CMK (cell line): ENCODE results near the gene FYTTD1.

Experiments
- DNase-seq: peaks from one replicate; pipeline ENCODE4 v3.0.0-alpha.2; 2010; ENCODE audit warnings: low read depth

FYTTD1 gene

DNA sequence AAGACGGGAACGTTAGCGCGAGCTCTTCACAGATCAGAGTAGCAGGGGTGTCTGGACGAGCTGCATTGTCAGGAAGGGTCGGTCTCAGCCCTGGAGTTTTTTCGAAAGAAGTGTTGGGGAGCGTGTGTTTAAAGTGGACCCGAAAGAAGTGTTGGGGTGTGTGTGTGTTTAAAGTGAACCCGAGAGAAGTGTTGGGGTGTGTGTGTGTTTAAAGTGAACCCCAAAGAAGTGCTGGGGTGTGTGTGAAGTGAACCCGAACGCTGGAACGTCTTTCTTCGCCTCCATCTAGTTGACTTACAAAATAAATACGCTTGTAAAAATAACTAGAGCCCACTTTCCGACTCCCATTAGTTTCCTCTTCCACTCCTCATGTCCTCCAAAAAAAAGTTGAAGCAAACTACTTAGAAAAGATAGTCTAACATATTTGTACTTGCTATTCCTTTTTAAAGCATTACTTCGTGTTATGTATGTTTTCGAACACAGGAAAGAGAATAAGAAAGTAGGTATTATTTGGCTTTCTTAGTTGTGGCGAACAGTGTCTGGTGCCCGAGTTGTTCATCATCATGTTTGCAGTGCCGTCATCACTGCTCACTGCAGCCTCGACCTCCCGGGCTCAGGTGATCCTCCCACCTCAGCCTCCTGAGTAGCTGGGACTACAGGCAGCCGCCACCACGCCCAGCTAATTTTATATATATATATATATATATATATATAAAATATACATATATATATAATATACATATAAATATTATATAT is 42.4 kb downstream of the FYTTD1 start:
- DNase-seq: no peak

DNA sequence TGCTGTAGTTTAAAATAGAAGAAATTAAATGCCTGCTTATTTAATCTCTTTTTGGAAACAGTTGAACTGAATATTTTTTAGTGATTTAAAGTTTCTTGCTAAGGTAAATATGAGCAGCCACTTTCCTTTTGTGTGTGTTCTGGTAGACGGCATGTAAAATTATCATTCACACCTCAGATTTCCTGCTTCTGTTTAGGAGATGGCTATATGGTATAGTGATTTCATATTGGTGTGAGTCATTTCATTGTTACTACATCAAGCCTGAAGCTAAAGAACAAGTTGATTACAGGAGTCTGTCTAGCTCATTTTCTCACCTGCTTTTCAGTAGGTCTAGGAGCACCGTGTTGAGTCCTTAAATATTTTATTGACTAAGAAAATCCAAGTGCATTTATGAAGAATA is 43.6 kb downstream of the FYTTD1 start:
- DNase-seq: no peak

DNA sequence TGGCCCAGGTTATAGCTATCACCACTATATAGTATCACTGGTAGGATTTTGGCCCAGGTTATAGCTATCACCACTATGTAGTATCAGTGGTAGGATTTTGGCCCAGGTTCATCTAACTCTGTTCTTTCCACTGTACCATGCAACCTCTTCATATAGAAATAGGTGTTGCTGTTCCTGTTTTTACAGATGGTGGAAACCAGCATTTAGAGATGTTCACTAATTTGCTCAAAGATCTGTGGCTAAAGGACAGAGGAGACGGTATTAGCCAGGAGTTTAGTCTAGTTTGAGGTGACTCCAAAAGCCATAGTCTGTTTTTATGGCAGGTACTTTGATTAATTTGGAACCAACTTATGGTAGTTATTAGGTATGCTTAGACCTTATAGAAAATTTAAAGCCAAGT is 44.4 kb downstream of the FYTTD1 start:
- DNase-seq: no peak

DNA sequence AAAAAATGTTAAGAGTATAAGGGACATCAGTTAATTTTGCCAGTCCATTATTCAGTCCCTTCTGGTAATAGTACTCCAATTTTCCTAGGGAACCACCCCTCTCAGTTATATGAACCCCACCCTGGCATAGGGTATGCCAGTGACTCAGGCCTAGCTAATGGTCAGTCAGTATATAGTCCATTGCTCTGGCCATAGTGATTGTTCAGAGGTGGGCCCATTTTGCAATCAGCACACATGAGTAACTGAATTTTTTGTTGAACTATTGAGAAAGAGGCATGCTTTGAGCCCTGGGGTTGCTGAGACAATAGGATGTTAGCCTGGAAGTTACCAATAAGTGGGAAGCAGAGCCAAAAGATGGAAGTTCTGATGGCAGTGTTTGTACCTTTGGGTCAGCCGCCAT is 45.5 kb downstream of the FYTTD1 start:
- no peak for DNase-seq

DNA sequence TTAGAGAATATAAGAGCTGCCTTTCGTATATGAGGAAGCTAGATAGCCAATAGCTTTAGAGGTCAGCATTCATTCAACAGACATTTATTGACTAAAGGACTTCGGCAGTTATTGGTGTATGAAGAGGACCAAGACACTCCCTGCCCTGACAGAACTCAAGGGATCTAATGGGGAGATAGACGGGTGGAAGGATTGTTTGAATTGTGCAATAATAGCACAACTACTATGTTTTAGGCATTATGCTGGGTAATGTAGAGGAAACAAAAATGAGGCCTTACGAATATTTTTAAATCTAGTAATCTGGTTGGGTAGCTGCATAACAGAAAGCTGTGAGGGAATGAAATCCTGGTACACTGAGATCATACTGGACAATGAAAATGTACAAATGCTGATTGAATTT is 46.4 kb downstream of the FYTTD1 start:
- no peak for DNase-seq

DNA sequence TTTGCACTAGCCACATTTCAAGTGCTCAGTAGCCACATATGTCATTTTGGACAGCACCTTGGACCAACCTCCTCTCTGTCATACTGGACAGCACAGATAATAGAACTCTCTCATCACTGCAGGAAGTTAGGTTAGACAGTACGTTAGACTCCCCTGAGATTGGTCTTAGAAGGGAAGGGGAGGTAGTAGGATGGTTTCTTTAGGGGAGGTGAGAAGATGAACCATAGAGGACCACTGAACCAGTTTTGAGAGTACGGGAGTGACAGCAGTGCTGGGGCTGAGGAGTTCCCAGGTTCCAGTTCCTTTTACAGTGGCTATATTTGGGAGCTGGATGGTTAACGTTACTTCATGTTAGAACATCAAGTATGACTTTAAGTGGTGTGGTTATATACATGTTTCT is 49.2 kb downstream of the FYTTD1 start:
- no peak for DNase-seq

DNA sequence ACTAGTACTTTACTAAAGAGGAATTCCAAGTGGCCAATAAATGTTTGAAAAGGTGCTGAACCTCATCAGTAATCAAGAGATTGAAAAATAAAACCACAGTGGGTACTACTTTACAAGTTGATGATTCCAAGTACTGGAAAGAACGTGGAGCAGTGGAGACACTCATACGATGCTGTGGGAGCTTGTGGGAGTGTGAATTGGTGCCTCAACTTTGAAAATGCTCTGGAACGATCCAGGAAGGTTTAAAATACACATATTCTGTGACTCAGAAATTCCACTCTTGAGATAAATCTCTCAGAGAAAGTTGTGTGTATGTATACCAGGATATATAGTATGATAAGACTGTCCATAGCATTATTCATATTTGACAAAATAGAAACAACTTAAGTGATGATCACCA is 50.7 kb downstream of the FYTTD1 start:
- DNase-seq: no peak

DNA sequence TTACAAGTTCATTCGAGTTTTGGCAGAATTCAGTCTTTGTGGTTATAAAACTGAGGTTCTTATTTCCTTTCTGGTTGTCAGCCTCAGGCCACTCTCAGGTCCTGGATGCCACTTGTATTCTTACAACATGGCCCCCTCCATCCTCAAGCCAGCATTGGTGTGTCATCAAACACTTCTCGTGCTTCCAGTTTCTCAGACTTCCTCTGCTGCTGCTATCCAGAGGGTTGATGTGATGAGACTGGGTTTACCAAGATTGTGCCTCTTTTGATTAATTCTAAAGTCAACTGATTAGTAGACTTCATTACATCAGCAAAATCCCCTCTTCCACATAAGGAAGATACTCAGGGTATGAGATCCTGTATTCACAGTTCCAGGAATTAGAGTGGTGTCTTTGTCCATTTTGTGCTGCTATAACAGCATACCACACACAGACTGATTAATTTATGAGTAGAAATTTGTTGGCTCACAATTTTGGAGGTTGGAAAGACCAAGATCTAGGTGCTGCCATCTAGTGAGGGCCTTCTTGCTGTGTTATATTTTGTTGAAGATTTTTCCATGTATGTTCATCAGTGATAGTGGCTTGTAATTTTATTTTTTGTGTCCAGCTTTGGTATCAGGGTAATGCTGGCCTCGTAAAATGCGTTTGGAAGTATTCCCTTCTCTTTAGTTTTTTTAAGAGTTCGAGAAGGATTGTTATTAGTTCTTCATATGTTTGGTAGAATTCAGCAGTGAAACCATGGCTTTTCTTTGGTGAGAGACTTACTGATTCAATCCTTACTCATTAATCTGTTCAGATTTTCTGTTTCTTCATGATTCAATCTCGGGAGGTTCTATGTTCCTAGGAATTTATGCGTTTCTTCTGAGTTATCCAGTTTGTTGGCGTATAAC is 52.5 kb downstream of the FYTTD1 start:
- no peak for DNase-seq

DNA sequence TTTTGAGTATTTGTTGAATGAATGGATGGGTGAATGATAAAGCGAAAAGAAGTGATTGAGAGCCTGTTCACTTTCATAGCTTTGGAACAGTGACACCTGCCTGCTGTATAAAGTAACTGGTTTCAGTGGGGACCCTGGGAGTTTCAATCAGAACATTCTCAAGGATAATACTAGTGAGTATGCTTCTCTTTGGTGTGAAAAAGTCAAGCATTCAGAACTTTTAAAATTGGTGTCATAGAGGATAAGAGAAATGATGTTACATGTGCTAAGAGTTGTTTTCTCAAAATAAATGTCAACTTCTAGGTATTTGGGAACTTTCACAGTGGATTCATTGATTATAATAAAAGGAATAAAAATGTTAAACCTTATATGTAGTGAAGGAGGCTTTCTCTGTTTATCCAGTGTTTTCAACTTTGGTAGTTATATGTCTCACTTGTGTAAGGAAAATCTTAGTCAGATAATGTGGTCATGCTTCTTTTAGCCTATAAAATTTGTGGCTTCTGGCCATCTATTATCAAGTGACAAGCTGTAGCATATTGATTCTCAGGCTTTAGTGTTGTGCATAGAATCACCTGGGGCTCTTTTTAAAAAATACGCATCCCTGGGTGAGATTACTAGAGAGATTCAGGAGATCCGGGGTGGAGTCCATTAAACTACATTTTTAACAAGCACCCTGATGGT is 53.2 kb downstream of the FYTTD1 start:
- no peak for DNase-seq

DNA sequence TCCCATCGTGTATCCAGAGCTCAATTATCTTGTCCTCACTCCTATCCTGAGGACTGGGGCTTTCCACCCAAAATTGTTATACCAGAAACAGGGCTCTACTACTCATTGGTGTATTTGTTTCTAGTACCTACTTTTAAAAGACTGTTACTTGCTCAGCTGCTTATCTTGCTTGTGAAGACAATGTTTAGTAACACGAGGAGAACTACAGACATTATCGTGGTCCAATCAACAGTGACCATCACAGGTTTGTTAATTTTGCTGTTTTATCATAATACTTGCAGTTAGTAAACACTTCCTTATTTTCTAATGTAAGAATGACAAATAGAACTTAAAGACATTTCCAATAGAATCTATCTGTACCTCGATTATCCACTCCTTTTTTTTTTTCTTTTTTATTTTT is 54.8 kb downstream of the FYTTD1 start:
- no peak for DNase-seq

DNA sequence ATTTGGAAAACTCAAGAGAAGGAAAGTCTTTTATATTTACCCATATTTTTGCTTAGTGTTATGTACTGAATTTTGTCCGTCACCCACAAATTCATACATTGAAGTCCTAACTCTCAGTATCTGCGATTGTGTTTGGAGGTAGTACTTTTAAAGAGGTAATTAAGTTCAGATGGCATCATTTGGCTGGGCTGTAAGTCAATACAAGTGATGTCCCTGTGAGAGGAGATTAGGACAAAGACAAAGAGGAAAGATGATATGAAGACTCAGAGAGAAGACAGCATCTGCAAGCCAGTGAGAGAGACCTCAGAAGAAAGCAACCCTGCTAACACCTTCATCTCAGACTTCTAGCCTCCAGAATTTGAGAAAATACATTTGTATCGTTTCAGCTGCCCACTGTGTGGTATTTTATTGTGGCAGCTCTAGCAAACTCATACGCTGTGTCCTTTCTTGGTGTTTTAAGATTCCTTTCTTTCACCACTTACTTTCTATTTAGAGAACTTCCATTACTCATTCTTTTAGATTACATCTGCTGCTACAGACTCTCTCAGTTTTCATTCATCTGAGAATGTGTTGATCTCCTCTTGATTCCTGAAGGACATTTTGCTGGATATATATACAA is 58.4 kb downstream of the FYTTD1 start:
- DNase-seq: no peak

DNA sequence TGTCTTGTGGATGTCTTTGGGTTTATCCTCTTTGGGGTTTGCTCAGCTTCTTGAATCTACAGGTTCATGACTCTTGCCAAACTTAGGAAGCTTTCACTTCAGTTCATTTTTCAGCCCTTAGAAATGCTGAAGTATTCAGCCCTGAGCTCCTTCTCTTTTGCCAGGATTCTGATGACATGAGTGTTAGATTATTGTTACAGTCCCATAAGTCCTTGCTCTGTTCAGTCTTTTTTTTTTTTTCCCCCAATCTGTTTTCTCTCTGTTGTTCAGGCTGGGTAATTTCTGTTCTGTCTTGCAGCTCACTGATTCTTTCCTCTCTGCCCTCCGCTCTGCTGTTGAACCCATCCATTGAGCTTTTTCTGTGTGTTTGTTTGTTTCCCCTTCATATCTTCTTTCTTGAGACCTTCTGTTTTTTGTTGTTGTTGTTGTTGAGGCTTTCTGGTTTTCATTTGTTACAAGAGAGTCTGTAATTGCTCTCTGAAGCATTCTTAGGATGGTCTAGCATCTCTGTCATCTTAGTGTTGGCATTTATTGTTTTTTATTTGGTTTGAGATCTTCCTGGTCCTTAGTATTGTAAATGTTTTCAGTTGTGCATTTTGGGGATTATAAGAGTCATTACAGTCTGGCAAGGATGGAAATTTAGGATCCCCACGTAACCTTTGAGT is 59.8 kb downstream of the FYTTD1 start:
- DNase-seq: no peak

DNA sequence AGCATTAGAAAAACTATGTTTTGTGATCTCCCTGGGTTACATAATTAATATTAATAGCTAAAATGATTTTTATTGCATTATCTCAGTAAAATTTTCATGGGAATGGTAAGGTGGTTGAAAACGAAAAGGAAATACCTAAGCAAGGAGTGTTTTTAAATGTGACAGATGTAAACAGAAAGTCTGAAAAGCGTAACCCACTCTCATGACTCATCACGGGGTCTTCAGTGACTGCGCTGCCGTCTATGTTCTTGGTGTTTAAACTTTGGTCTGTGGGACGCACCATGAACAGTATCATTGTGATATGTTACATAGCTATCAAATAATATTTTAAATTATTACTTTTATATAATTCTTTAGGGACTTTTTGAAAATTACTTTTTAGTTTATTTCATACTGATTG is 61.2 kb downstream of the FYTTD1 start:
- DNase-seq: no peak

DNA sequence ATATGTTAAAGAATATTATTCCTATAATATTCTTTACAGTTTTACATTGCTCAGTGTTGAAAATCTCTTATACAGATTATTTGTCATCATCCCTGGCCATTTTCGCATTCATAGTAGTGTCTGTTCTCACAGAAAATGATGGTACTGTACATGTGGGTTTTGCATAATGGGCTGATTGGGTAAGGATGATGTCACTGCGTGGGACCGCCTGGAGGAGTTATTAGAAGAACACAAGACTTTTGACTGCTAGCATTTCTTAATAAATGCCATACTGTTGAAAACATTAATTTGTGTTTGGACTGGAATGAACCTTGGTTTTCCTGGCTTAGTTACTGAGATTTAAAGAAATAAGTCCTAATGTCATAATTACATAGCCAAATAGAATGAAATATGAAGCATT is 61.7 kb downstream of the FYTTD1 start:
- DNase-seq: no peak

DNA sequence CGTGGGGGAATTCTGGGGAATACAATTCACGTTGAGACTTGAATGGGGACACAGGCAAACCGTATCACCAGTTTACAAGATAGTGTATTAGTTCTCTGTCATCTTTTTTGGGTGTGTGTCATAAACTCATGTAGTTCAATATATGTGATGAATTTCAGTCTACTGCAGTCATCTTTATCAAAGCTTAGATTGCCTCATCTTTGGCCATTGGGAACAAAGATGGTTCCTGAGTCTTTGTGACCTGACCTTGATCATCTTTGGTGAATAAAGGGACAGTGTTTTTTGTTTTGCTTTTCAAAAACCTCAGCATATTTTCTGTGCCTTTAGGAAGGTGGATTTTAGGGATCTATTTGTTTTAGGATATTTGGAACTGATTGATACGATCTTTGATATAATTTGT is 64.7 kb downstream of the FYTTD1 start:
- DNase-seq: no peak

DNA sequence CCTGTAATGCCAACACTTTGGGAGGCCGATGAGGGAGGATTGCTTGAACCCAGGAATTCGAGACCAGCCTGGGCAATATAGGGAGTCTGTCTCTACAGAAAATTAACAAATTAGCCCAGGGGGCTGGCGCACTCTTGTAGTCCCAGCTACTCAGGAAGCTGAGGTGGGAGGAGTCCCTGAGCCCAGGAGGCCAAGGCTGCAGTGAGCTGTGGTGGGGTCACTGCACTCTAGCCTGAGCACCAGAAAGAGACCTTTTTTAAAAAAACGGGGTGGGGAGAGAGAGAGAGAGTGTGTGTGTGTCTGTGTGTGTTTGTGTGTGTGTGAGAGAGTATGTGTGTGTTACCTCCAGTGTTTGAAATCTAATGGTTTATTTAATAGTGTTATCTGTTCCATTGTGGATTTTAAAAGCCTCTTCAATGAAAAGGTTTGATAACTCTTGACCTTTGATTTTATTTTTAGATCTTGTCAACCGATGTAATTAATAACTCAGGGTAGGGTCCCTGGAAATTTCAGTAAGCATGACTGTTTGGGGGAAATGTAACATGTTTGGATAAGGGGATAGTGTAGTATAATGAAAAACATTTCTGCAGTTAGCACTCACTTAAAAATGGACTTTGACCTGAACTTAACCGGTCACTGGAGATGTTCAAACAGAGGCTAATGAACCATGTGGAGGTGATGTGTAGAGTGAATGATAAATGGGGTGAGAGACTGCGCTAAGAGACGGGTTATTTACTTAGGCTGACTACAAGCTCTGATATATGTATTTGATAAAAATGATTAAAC is 71.1 kb downstream of the FYTTD1 start:
- no peak for DNase-seq

DNA sequence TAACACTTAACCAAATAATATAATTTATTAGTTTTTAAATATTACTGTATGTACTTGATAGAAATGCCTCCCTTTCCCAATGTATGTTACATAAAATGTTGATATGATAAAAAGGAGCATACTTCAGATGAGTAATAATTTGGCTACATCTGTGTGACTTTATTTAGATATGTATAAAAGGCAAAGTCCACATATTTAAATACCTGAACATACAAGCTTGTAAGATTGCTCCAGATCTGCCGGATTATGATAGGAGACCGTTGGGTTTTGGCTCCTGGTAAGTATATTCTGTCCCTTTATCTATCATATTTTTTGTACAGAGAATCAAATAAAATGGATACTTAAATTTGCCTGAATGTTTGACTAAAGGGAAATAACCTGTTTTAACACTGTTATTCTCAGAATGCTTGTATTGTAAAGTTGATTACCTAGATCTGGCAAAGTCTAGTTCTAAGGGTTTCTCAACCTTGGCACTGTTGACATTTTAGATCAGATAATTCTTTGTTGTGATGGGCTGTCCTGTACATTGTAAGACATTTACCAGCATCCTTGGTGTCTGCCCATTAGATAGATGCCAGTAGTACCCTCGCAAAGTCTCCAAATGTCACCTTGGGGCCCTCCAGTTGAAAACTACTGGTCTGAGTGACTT is 79.8 kb downstream of the FYTTD1 start:
- no peak for DNase-seq

DNA sequence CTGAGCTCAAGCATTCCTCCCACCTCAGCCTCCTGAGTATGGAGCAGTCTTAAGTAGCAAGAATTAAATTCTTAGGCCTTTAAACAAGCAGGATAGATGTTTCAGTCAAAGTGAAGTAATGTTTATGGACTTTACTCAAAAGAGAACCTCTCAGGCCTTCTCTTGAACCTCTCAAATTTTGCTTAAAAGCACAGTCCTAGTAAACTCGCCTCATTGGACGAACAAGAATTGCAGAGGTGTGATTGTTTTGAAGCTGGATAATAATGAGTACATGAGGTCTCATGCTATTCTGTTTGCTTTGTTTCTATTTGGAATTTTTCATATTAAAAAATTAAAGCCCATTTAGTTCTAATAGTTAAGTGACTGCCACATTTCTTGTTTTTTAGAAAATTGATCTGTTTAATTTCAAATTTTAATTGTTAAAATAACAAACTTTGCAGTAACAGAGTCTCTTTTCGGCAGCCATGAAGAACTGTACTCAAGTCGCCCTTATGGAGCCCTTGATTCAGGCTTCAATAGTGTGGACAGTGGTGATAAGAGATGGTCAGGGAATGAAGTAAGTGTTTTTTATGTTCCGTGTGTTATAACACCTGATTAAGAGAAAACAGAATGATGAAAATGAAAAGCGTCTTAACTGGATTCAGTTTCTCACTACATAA is 80.8 kb downstream of the FYTTD1 start:
- DNase-seq: no peak

DNA sequence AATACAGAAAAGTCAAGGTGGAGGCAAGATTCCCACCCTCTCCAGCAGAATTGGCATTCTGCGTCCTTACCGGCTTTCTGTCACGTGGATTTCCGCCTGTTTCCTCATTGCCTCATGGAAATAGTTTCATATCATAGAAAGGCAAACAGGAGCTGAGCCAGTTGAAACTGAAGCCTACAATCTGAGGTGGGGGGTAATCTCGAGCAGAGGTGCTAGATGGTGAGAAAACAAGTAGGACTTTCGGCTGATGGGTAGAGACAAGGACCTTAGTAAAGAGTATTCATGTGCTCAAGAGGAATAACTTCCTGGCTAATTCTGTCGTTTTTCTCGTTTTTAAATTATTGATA is 81.3 kb downstream of the FYTTD1 start:
- DNase-seq: no peak
